Measurements from ENCODE around the gene EFNA4. TPM values are rescaled to one million over a fixed set of nuclear protein-coding genes. Genes with fewer than 3 reads are reported as not detected.

EFNA4 gene
- total and polyA plus RNA-seq, 9 of the 15 experiments (the other 6 are each of a cell fraction or from before 2014, with no cell fraction given) = 0.68 to 7.4 (median 6.1) TPM

DNA sequence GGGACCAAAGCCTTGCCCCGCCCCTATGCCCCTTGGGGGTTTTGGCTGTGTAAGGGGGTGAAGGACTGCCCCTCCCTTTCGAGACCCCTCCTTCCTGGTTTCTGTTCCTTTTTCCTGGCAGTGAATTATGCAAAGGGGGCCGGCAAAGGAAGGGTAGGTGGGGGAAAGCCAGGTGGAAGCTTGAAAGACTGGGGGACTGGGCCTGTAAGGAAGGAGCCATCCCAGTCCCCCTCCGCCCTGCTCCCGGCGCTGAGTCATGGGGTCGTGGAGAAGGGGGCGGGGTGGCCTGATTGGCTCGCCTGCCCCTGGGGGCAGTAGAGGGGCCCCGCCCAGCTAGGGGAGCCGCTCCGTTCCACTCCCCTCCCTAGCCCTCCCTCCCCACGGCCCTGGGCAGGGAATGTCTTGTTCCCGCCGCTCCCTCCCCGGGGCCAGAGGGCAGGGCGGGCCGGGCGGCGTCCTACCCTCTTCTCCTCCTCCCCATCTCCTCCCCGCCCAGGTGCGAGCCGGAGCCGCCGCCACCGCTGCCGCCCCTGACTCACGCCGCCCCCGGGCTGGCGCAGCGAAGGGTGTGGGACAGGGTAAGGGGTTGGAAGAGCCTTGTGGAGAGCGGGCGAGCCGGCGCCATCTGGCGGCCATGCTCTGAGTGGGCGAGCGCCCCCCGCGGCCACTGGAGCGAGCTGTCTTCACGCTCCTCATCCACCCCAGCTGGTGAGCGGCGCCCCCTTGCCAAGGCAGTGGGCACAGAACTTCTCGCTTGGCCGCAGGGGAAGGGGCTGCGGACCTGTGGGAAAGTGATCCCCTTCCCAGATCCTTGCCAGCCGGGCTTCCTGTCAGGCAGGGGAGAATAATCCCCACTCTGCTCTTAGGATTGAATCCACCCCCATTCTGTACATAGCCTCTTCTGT is 46.2 kb upstream of the EFNA4 start (continued):
- no peak for TF ChIP-seq RBM15 (IDR thresholded peaks at IDR 0.05; ENCODE audit: insufficient read depth, low read length)
- no peak for TF ChIP-seq KDM5B (IDR thresholded peaks at IDR 0.05; ENCODE audit: insufficient replicate concordance, low read depth, low read length)
- TF ChIP-seq BRF1 (IDR thresholded peaks at IDR 0.05; ENCODE audit: borderline replicate concordance, extremely low read depth, insufficient read length) = no peak
- no peak for TF ChIP-seq GTF2F1 (IDR thresholded peaks at IDR 0.05; ENCODE audit: low read depth, low read length)
- TF ChIP-seq, protein P1, sequence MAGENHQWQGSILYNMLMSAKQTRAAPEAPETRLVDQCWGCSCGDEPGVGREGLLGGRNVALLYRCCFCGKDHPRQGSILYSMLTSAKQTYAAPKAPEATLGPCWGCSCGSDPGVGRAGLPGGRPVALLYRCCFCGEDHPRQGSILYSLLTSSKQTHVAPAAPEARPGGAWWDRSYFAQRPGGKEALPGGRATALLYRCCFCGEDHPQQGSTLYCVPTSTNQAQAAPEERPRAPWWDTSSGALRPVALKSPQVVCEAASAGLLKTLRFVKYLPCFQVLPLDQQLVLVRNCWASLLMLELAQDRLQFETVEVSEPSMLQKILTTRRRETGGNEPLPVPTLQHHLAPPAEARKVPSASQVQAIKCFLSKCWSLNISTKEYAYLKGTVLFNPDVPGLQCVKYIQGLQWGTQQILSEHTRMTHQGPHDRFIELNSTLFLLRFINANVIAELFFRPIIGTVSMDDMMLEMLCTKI (IDR thresholded peaks at IDR 0.05; ENCODE audit: partially characterized antibody) = no peak
- TF ChIP-seq FOS (IDR thresholded peaks at IDR 0.05; ENCODE audit: extremely low read depth, insufficient read length) = no peak
- TF ChIP-seq TBL1XR1 (IDR thresholded peaks at IDR 0.05; ENCODE audit: low read length in 2 of 2) = no peak
- no peak for TF ChIP-seq IFI16 (CRISPR knock-in tag; IDR thresholded peaks at IDR 0.05)
- TF ChIP-seq ZC3H4 (CRISPR knock-in tag; IDR thresholded peaks at IDR 0.05; ENCODE audit: borderline replicate concordance) = no peak
- TF ChIP-seq, protein P2, sequence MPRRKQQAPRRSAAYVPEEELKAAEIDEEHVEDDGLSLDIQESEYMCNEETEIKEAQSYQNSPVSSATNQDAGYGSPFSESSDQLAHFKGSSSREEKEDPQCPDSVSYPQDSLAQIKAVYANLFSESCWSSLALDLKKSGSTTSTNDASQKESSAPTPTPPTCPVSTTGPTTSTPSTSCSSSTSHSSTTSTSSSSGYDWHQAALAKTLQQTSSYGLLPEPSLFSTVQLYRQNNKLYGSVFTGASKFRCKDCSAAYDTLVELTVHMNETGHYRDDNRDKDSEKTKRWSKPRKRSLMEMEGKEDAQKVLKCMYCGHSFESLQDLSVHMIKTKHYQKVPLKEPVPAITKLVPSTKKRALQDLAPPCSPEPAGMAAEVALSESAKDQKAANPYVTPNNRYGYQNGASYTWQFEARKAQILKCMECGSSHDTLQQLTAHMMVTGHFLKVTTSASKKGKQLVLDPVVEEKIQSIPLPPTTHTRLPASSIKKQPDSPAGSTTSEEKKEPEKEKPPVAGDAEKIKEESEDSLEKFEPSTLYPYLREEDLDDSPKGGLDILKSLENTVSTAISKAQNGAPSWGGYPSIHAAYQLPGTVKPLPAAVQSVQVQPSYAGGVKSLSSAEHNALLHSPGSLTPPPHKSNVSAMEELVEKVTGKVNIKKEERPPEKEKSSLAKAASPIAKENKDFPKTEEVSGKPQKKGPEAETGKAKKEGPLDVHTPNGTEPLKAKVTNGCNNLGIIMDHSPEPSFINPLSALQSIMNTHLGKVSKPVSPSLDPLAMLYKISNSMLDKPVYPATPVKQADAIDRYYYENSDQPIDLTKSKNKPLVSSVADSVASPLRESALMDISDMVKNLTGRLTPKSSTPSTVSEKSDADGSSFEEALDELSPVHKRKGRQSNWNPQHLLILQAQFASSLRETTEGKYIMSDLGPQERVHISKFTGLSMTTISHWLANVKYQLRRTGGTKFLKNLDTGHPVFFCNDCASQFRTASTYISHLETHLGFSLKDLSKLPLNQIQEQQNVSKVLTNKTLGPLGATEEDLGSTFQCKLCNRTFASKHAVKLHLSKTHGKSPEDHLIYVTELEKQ (CRISPR knock-in tag; IDR thresholded peaks at IDR 0.05) = no peak
- peak; percentile 51 for TF ChIP-seq HCFC1 (IDR thresholded peaks at IDR 0.05; ENCODE audit: low read depth, low read length)
- TF ChIP-seq, protein P3, sequence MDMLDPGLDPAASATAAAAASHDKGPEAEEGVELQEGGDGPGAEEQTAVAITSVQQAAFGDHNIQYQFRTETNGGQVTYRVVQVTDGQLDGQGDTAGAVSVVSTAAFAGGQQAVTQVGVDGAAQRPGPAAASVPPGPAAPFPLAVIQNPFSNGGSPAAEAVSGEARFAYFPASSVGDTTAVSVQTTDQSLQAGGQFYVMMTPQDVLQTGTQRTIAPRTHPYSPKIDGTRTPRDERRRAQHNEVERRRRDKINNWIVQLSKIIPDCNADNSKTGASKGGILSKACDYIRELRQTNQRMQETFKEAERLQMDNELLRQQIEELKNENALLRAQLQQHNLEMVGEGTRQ (CRISPR knock-in tag; IDR thresholded peaks at IDR 0.05) = no peak
- no peak for TF ChIP-seq KDM2B (CRISPR knock-in tag; IDR thresholded peaks at IDR 0.05)
- 0 out of 2 replicates have a peak, but pooled peaks have one; percentile 35 for TF ChIP-seq ZNF584 (CRISPR knock-in tag; IDR thresholded peaks at IDR 0.05; ENCODE audit: low read depth)
- TF ChIP-seq NCOA2 (IDR thresholded peaks at IDR 0.05; ENCODE audit: partially characterized antibody in 2 of 2) = no peak
- no peak for TF ChIP-seq MAFK (IDR thresholded peaks at IDR 0.05; ENCODE audit: low read length)
- TF ChIP-seq, protein P4, sequence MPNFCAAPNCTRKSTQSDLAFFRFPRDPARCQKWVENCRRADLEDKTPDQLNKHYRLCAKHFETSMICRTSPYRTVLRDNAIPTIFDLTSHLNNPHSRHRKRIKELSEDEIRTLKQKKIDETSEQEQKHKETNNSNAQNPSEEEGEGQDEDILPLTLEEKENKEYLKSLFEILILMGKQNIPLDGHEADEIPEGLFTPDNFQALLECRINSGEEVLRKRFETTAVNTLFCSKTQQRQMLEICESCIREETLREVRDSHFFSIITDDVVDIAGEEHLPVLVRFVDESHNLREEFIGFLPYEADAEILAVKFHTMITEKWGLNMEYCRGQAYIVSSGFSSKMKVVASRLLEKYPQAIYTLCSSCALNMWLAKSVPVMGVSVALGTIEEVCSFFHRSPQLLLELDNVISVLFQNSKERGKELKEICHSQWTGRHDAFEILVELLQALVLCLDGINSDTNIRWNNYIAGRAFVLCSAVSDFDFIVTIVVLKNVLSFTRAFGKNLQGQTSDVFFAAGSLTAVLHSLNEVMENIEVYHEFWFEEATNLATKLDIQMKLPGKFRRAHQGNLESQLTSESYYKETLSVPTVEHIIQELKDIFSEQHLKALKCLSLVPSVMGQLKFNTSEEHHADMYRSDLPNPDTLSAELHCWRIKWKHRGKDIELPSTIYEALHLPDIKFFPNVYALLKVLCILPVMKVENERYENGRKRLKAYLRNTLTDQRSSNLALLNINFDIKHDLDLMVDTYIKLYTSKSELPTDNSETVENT (CRISPR knock-in tag; IDR thresholded peaks at IDR 0.05) = peak; percentile 11; the same call in 1 of the 2 replicates
- no peak for TF ChIP-seq CCAR2 (IDR thresholded peaks at IDR 0.05; ENCODE audit: low read depth, low read length)
- peak; percentile 92 for TF ChIP-seq SMC3 (conservative IDR thresholded peaks at IDR 0.05; ENCODE audit: insufficient read depth, low read depth, low read length)

Data from K562 (cell line).